Fibroblast of lung (primary cell): ENCODE data around the gene MXD1. TPM values are rescaled to one million over a fixed set of nuclear protein-coding genes. Genes with fewer than 3 reads are reported as not detected.

Experiments
- DNase-seq, 2 donors: peaks; one replicate each; pipeline versions ENCODE4 v3.0.0 to v3.0.0-alpha.2; 2010; ENCODE audit warnings: low read depth in 2 of 2
- H2AFZ ChIP-seq: 2 replicates; pipeline ENCODE4 v1.5.1; 2012; ENCODE audit warnings: low read length, control low read depth, inconsistent platforms
- H3K27ac ChIP-seq: 2 replicates; pipeline ENCODE4 v1.5.1; 2011; ENCODE audit warnings: low read length, control low read depth; ENCODE audit not compliant: insufficient read depth
- H3K27me3 ChIP-seq: 2 replicates; pipeline ENCODE4 v1.5.1; 2011; ENCODE audit warnings: mild to moderate bottlenecking, low read length; ENCODE audit not compliant: control insufficient read depth, insufficient read depth
- H3K36me3 ChIP-seq: 2 replicates; pipeline ENCODE4 v1.5.1; 2011; ENCODE audit warnings: low read length; ENCODE audit not compliant: control insufficient read depth, insufficient read depth
- H3K4me1 ChIP-seq: 2 replicates; pipeline ENCODE4 v1.5.1; 2011; ENCODE audit warnings: low read length; ENCODE audit not compliant: control insufficient read depth, insufficient read depth; ENCODE audit errors: extremely low read depth
- H3K4me2 ChIP-seq: 2 replicates; pipeline ENCODE4 v1.5.1; 2011; ENCODE audit warnings: low read length, control low read depth; ENCODE audit not compliant: insufficient read depth; ENCODE audit errors: extremely low read depth
- H3K4me3 ChIP-seq, 4 experiments: fragments of 200-600 bp in 1 of 4; sonication (generic) in 1 of 4; replicated peaks in 1 of 4; 2 replicates each; pipeline ENCODE4 v1.5.1; 2011 to 2016; ENCODE audit warnings: low read length in 4 of 4, low read depth in 3 of 4, mild to moderate bottlenecking in 3 of 4, control low read depth in 2 of 4, inconsistent platforms in 1 of 4, mixed read lengths in 1 of 4; ENCODE audit not compliant: insufficient read depth in 1 of 4; ENCODE audit errors: control extremely low read depth in 1 of 4
- H3K79me2 ChIP-seq: 2 replicates; pipeline ENCODE4 v1.5.1; 2012; ENCODE audit warnings: mild to moderate bottlenecking, low read length, inconsistent platforms; ENCODE audit not compliant: control insufficient read depth, insufficient read depth
- H3K9ac ChIP-seq: 2 replicates; pipeline ENCODE4 v1.5.1; 2011; ENCODE audit warnings: mild to moderate bottlenecking, low read length, control low read depth; ENCODE audit not compliant: insufficient read depth
- H3K9me3 ChIP-seq: 2 replicates; pipeline ENCODE4 v1.5.1; 2012; ENCODE audit warnings: low read depth, low read length; ENCODE audit not compliant: control insufficient read depth, insufficient read depth
- H4K20me1 ChIP-seq: 2 replicates; pipeline ENCODE4 v1.5.1; 2011; ENCODE audit warnings: low read length; ENCODE audit not compliant: control insufficient read depth, insufficient read depth; ENCODE audit errors: extremely low read depth
- EZH2 ChIP-seq: IDR thresholded peaks from 2 replicates; pipeline ENCODE4 v1.5.1; 2012; ENCODE audit warnings: low read length, control low read depth, mild to moderate bottlenecking; ENCODE audit errors: missing control alignments
- polyA plus RNA-seq, 2 donors: library from polyadenylated mRNA; depleted of rRNA in 1 of 2; stranded (reverse) in 1 of 2; unstranded in 1 of 2; fragments of >200 nt; gene quantifications; 2 replicates each; pipeline ENCODE4 v1.2.1, GENCODE V29; 2011 to 2012; ENCODE audit warnings: missing spikeins in 1 of 2
- total RNA-seq: library from RNA; depleted of rRNA; stranded (reverse); fragments of >200 nt; gene quantifications from 2 replicates; pipeline ENCODE4 v1.2.1, GENCODE V29; 2014
- TF ChIP-seq, protein P1 (sequence below), 2 donors: IDR thresholded peaks in 1 of 2; conservative IDR thresholded peaks in 1 of 2; 1 replicate in 1 of 2; 2 replicates in 1 of 2; pipeline ENCODE4 v1.5.1; 2011 to 2012; ENCODE audit warnings: low read length in 2 of 2, control low read depth in 1 of 2, inconsistent platforms in 1 of 2, low read depth in 1 of 2, mild to moderate bottlenecking in 1 of 2

The MXD1 gene
- total and polyA plus RNA-seq, 2 donors (not counting 1 experiment from before 2014, with no cell fraction given), result 5.4 to 8.4 TPM

DNA sequence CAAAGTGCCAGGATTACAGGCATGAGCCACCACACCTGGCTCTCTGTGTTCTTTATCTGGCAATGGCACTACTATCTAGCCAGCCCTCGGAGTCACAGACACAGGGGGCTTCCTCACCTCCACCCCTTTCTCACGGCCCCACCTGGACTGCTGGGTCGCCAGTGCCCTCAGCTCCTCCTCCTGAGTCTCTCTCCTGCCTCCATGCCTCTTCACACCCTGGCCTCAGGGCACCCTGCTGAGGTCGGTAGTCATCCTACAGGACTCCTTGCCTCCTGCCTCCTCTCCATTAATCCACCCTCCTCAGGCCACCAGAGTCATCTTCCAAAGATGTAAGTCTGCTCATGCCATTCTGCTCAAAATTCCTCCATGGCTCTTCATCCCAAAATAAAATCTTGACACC is 55.1 kb downstream of the MXD1 start:
- Histone ChIP-seq H3K79me2 (no peaks in the 10 kb centered on the region), H3K4me1 (no peaks in the 10 kb centered on the region), H3K27me3 (peaks cover 4% of the 10 kb centered on the region), H4K20me1 (no peaks in the 10 kb centered on the region), H3K4me3 (no peak overlapping the region), H3K27ac (no peak overlapping the region), H3K9ac (no peak overlapping the region), H2AFZ (no peak overlapping the region), H3K9me3 (no peaks in the 10 kb centered on the region), H3K4me2 (no peak overlapping the region), H3K36me3 (no peaks in the 10 kb centered on the region)
- no peak for TF ChIP-seq EZH2
- TF ChIP-seq, protein P1, sequence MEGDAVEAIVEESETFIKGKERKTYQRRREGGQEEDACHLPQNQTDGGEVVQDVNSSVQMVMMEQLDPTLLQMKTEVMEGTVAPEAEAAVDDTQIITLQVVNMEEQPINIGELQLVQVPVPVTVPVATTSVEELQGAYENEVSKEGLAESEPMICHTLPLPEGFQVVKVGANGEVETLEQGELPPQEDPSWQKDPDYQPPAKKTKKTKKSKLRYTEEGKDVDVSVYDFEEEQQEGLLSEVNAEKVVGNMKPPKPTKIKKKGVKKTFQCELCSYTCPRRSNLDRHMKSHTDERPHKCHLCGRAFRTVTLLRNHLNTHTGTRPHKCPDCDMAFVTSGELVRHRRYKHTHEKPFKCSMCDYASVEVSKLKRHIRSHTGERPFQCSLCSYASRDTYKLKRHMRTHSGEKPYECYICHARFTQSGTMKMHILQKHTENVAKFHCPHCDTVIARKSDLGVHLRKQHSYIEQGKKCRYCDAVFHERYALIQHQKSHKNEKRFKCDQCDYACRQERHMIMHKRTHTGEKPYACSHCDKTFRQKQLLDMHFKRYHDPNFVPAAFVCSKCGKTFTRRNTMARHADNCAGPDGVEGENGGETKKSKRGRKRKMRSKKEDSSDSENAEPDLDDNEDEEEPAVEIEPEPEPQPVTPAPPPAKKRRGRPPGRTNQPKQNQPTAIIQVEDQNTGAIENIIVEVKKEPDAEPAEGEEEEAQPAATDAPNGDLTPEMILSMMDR (conservative IDR thresholded peaks at IDR 0.05 in 1 of 2, IDR thresholded peaks at IDR 0.05 in 1 of 2; ENCODE audit: low read depth in 1 of 2, low read length in 2 of 2), result no peak
- no peak for DNase-seq

DNA sequence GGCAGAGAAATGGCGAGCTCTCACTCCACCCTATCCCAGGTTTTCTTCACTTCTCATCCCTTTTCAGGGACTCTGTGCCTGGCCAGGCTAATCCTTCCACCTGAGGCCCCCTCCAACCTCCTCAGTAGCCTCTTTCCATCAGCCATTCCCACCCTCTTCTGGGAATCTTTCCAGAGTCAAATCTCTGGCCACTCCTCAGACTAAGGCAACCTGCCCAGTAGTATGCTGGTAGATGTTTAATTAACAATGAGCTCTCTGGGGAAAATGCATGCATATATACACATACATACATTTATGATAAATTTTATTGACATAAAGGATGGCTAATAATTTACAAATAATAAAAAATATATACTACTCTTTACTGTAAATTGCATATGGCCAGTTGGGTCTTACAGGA is 57.9 kb downstream of the MXD1 start:
- no peak overlapping the region for H3K4me2 ChIP-seq
- no peaks in the 10 kb centered on the region for H3K36me3 ChIP-seq
- no peak overlapping the region for H3K27ac ChIP-seq
- H3K27me3 ChIP-seq, result no peaks in the 10 kb centered on the region
- no peak overlapping the region for H2AFZ ChIP-seq
- TF ChIP-seq EZH2, result no peak
- TF ChIP-seq, protein P1 (conservative IDR thresholded peaks at IDR 0.05 in 1 of 2, IDR thresholded peaks at IDR 0.05 in 1 of 2; ENCODE audit: low read depth in 1 of 2, low read length in 2 of 2), result no peak
- no peak for DNase-seq
- no peaks in the 10 kb centered on the region for H3K9me3 ChIP-seq
- no peak overlapping the region for H3K9ac ChIP-seq
- H3K4me1 ChIP-seq, result no peaks in the 10 kb centered on the region
- no peak overlapping the region for H3K4me3 ChIP-seq
- H3K79me2 ChIP-seq, result no peaks in the 10 kb centered on the region
- no peaks in the 10 kb centered on the region for H4K20me1 ChIP-seq

- Histone ChIP-seq H4K20me1 (no peaks in the 10 kb centered on the region), H3K27me3 (no peaks in the 10 kb centered on the region), H3K9me3 (no peaks in the 10 kb centered on the region), H3K4me3 (no peak overlapping the region), H3K4me1 (no peaks in the 10 kb centered on the region), H3K4me2 (no peak overlapping the region), H3K79me2 (no peaks in the 10 kb centered on the region), H3K9ac (no peak overlapping the region), H2AFZ (no peak overlapping the region), H3K27ac (no peak overlapping the region), H3K36me3 (no peaks in the 10 kb centered on the region)
- TF ChIP-seq EZH2, result no peak
- TF ChIP-seq, protein P1 (conservative IDR thresholded peaks at IDR 0.05 in 1 of 2, IDR thresholded peaks at IDR 0.05 in 1 of 2; ENCODE audit: low read depth in 1 of 2, low read length in 2 of 2), result no peak
- peak; percentile 59 to 67 for DNase-seq
Observed at GRCh38 chr2:69973335-69973735, 58.4 kb downstream of the MXD1 start.
